Mesothelial cell of epicardium (in vitro differentiated cells): ENCODE data around the gene TMEM171. TPM values are rescaled to one million over a fixed set of nuclear protein-coding genes. Genes with fewer than 3 reads are reported as not detected.
A peak's percentile ranks its signal among the peaks of the same experiment; 100 is the strongest.

Experiments
- DNase-seq, 2 experiments: peaks; one replicate each; pipeline ENCODE4 v3.0.0; 2021; ENCODE audit warnings: low spot score in 2 of 2; ENCODE audit not compliant: unreplicated experiment in 2 of 2
- H3K27ac Mint-ChIP-seq: 2 replicates; pipeline ENCODE4 v1.8.0; 2021; ENCODE audit warnings: mixed read lengths
- H3K27me3 Mint-ChIP-seq: 2 replicates; pipeline ENCODE4 v1.8.0; 2021; ENCODE audit warnings: low read depth, mixed read lengths
- H3K36me3 Mint-ChIP-seq: 2 replicates; pipeline ENCODE4 v1.8.0; 2021; ENCODE audit warnings: mixed read lengths
- H3K4me1 Mint-ChIP-seq: 2 replicates; pipeline ENCODE4 v1.8.0; 2021; ENCODE audit warnings: mixed read lengths
- H3K4me3 Mint-ChIP-seq: 2 replicates; pipeline ENCODE4 v1.8.0; 2021; ENCODE audit warnings: mild to moderate bottlenecking, moderate library complexity, mixed read lengths
- H3K9me3 Mint-ChIP-seq: 2 replicates; pipeline ENCODE4 v1.8.0; 2021; ENCODE audit warnings: mixed read lengths
- total RNA-seq: library from RNA; stranded (reverse); gene quantifications from 3 replicates; pipeline ENCODE4 v1.2.1, GENCODE V29; 2021
- TF ChIP-seq, protein P1 (sequence below): fragments of 200-600 bp; sonication (generic); IDR thresholded peaks from one replicate; pipeline ENCODE4 v1.5.0; 2021; ENCODE audit warnings: antibody characterized with exemption; ENCODE audit not compliant: unreplicated experiment

Gene TMEM171
- total RNA-seq, 1 donor from 2014 or later: 0.18 TPM

DNA sequence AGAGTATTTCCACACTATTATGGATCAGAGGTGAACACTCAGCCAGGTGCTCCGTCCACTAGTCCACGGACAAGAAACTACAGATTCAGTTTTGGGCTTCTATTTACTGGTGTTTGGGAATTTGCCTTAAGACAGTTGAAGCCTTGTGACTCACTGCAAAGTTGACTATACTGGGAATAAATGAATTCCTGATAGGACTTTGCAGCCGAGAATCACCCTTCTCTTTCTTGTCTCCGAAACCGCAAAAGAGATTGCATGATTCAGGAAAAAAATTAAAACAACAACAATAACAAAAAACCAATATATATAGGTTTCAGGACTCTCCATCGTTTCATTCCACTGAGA, 716 bp downstream of the TMEM171 start:
- H3K4me3 Mint-ChIP-seq: peak overlapping the region; percentile 61
- TF ChIP-seq, protein P1, sequence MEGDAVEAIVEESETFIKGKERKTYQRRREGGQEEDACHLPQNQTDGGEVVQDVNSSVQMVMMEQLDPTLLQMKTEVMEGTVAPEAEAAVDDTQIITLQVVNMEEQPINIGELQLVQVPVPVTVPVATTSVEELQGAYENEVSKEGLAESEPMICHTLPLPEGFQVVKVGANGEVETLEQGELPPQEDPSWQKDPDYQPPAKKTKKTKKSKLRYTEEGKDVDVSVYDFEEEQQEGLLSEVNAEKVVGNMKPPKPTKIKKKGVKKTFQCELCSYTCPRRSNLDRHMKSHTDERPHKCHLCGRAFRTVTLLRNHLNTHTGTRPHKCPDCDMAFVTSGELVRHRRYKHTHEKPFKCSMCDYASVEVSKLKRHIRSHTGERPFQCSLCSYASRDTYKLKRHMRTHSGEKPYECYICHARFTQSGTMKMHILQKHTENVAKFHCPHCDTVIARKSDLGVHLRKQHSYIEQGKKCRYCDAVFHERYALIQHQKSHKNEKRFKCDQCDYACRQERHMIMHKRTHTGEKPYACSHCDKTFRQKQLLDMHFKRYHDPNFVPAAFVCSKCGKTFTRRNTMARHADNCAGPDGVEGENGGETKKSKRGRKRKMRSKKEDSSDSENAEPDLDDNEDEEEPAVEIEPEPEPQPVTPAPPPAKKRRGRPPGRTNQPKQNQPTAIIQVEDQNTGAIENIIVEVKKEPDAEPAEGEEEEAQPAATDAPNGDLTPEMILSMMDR: no peak
- DNase-seq: no peak
- H3K9me3 Mint-ChIP-seq: peaks cover 4% of the 10 kb centered on the region
- H3K27ac Mint-ChIP-seq: no peak overlapping the region
- peaks cover 69% of the 10 kb centered on the region for H3K27me3 Mint-ChIP-seq
- no peaks in the 10 kb centered on the region for H3K36me3 Mint-ChIP-seq
- H3K4me1 Mint-ChIP-seq: peaks cover 7% of the 10 kb centered on the region

DNA sequence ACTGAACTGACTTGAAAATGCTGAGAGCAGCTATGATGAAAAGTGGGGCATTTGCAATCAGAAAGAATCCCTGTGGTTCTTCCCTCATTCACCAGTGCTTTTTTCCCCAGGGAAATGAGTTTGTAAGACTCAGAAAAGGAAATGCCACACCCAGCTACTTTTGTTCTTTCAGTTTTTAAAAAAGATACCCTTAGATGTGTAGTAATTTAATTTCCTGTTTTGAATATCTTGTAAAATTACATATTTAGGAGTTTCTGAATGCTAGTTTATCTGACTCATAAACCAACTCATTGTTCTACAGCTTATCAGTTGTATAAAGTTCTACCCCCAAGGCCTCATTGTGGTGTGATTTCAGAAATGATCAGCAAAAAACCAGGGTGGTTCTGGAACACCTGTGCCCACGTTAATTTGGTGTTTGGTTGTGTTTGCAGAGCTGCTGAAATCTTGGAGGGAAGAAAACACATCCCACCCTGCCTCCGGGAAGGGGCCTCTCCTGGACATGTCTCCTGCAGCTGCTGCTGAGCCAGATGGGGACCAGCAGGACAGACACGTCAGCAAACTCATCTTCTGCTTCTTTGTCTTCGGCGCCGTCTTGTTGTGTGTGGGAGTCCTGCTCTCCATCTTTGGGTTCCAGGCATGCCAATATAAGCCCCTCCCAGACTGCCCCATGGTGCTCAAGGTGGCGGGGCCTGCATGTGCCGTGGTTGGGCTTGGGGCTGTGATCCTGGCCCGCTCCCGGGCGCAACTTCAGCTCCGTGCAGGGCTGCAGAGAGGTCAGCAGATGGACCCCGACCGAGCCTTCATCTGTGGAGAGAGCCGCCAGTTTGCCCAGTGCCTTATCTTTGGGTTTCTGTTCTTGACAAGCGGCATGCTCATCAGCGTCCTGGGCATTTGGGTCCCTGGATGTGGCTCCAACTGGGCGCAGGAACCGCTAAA, 2.8 kb downstream of the TMEM171 start:
- no peak overlapping the region for H3K27ac Mint-ChIP-seq
- TF ChIP-seq, protein P1: no peak
- H3K36me3 Mint-ChIP-seq: no peaks in the 10 kb centered on the region
- H3K9me3 Mint-ChIP-seq: no peaks in the 10 kb centered on the region
- H3K4me3 Mint-ChIP-seq: no peak overlapping the region
- H3K27me3 Mint-ChIP-seq: peaks cover 51% of the 10 kb centered on the region
- peaks cover 7% of the 10 kb centered on the region for H3K4me1 Mint-ChIP-seq
- no peak for DNase-seq

DNA sequence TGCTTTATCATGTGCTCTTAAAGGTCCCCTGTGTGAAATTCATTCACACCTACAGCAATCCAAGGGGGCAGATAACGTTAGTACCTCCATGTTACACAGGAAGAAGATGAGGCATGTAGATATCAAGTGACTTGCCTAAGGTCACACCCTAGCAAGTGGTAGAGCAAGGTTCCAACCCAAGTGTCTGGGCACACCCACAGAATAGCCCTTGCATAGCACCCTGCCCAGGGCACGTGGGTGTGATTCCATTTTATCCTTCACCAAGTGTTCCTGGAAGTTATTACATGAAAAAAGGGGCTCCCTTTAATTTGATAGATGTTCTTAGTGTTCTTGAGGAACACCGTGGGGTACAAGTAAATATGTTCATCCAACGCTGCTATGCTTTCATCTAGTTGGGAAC, 4.9 kb downstream of the TMEM171 start:
- Mint-ChIP-seq H3K9me3 (no peaks in the 10 kb centered on the region), H3K27ac (no peak overlapping the region), H3K27me3 (peaks cover 45% of the 10 kb centered on the region), H3K36me3 (no peaks in the 10 kb centered on the region), H3K4me1 (peaks cover 5% of the 10 kb centered on the region), H3K4me3 (no peak overlapping the region)
- DNase-seq: no peak
- TF ChIP-seq, protein P1: no peak

DNA sequence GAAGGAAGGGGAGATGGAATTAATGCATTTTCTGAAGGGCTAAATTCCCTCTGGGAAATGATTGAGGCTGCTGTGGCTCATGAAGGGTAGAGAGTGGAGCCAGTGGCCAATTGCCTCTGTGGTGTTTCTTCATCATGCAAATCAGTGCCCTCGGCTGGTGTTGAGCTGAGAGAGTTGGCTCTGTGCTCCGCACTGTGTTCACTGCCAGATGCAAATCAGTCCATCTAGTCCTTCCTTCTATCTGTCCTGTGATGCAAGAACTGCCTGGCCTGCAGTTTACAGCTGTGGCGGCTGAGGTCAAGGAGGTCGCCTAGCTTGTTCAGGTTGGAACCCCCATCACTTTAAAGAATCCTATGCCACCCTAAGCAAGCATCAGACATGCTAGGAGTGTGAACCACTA, 6.0 kb downstream of the TMEM171 start:
- Mint-ChIP-seq H3K36me3 (no peaks in the 10 kb centered on the region), H3K4me3 (no peak overlapping the region), H3K27me3 (peaks cover 39% of the 10 kb centered on the region)

DNA sequence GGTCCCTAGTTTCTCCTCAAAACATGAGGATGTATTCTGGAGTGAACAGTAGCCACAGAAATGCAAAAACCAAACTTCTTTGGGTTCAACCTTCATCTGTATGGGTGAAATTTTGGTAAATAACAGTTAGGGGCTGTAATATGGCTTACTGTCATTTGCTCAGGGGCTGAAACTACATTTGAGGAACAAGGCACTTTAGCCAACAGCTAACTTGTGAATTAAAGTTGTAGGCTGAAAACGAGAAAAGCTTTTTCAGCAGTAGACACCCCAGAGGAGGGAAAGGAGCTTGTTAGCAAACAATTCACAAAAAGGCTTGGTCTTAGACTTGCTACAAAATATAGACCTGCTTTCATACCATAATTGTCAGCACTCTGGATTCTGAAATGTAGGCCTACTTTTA, 6.6 kb downstream of the TMEM171 start:
- peaks cover 34% of the 10 kb centered on the region for H3K27me3 Mint-ChIP-seq
- H3K4me3 Mint-ChIP-seq: no peak overlapping the region
- no peak overlapping the region for H3K27ac Mint-ChIP-seq
- H3K36me3 Mint-ChIP-seq: no peaks in the 10 kb centered on the region
- no peak for DNase-seq
- H3K9me3 Mint-ChIP-seq: no peaks in the 10 kb centered on the region
- peaks cover 3% of the 10 kb centered on the region for H3K4me1 Mint-ChIP-seq
- TF ChIP-seq, protein P1: no peak

More for the DNA sequence above, 6.0 kb downstream of the TMEM171 start:
- no peak for DNase-seq
- Mint-ChIP-seq H3K4me1 (peaks cover 3% of the 10 kb centered on the region), H3K27ac (no peak overlapping the region), H3K9me3 (no peaks in the 10 kb centered on the region)
- TF ChIP-seq, protein P1: no peak
